GM18511 (cell line): Measurements from ENCODE around the gene NKX6-2.

Experiments
- ATAC-seq: cut with Tn5 transposase; IDR thresholded peaks from one replicate; pipeline ENCODE4 v1.9.1; 2021; ENCODE audit warnings: mild to moderate bottlenecking, moderate library complexity; ENCODE audit not compliant: unreplicated experiment

Gene NKX6-2

DNA sequence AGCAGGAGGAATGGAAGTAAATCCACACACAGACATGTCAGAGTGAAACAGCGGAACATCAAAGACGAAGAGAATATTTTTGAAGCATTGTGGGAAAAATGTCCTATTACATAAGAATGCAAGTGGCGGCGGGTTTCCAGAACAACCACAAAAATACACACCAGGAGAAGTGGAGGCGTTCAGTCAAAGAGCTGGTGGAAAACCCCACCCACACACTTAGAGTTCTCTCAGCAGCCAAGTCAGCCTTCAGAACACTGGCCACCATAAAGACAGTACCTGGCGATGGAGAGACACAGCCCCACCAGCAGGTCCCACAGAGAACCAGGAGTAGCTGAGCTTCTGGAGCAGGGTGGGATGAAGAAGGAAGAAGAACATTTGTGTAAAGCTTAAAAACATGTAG, 23.7 kb downstream of the NKX6-2 start:
- no peak for ATAC-seq

GRCh38 chr10:132761395-132762060, 24.4 kb downstream of the NKX6-2 start:
- no peak for ATAC-seq

DNA sequence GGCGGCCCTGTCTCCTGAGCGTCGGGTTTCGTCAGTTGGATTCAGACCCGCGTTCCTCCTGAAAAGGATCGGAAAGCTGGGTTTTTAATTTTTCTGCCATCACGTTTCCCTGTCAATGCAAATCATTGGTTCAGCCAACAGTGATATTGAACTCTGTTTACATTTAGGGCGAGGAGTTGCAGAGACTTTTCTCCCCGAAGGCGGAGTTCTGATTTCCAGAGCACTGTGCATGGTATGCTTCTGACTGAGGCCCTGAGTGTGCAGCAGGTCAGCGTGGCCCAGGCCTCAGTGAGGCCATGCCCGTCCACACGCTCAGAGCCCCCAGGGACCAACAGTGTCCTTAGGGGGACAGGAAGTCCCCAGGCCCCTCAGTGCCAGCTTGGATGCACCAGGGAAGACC, 27.1 kb downstream of the NKX6-2 start:
- ATAC-seq, result no peak

DNA sequence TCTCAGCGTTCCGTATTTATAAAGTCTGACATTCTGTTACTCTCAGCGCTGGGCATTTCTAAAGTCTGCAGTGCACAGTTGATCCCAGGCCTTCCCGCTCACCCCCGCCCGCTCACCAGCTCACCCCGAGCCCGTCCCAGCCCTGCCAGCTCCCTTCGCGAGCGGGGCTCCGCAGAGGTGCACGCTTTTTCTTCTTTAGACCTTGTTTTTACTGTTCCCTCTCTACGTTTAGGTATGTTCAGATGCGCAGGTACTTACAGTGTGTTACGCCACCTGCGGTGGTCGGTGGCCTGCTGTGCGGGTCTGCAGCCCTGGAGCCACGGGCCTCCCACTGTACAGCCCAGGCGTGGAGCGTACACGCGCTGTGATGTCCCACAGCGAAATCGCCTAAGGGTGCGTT, 28.8 kb downstream of the NKX6-2 start:
- ATAC-seq, result no peak

DNA sequence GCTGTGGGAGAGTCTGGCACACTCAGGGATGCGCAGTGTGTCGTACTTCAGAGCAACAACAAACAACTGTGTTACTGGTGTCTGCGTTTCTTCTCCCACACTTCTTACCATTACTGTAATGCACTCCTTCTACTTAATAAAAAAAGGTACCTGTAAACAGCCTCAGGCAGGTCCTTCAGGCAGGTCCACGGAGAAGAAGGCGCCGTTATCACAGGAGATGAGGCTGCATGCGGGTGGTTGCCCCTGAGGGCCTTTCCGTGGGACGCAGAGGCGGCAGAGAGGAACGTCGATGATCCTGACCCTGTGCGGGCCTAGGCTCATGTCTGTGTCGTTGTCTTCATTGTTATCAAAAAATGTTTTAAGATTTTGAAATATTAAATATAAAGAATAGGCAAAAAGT, 29.4 kb downstream of the NKX6-2 start:
- ATAC-seq, result no peak

DNA sequence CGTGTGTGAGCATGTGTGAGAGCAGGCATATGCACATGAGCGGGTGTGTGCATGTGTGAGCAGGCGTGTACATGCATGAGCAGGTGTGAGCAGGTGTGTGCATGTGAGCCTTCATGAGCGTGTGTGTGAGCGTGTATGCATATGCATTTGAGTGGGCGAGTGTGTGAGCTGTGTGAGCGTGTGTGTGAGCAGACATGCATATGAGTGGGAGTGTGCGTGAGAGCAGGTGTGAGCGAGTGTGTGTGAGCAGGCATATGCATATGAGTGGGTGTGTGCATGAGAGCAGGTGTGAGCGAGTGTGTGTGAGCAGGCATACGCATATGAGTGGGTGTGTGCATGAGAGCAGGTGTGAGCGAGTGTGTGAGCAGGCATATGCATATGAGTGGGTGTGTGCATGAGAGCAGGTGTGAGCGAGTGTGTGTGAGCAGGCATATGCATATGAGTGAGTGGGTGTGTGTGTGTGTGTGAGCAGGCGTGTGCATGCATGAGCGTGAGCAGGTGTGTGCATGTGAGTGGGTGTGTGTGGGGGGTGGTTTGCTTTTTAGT, 30.7 kb downstream of the NKX6-2 start:
- ATAC-seq, result no peak

DNA sequence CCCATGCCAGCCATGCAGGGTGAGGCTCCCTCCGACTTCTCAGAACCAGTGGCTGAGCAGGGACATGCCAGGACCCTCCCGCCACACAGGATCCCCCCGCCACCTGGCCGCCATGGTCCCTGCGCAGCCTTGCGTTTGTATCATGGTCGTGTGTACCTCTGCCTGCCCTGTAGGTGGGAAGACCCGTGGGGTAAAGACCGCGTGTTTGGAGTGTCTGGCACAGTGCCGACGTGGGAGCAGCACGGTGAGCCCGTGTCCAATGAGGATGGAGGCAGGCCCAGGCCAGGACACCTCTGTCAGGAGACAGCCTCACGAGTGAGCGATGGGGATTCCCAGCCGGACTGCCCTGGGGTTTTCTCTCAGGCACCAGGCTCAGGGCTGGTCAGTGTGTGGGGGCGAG, 31.9 kb downstream of the NKX6-2 start:
- ATAC-seq, result no peak

DNA sequence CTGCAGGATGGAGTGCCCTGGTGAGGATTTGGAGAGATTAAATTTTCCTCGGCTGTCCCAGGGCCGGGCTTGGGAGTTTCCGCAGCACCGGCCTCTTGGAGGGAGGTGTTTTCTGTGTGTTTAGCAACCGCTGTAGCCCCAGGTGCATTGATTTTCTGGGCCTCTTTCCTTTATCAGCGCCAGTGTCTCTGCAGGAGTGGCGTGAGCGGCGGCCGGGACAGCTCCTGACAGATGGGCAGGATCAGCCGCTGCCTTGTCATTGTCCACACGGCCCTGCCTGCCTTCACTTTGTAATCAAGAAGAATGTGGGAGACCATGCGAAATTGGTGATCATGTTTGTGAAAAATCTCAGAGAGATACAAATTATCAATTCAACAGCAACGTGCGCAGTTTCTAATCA, 32.4 kb downstream of the NKX6-2 start:
- ATAC-seq, result no peak

DNA sequence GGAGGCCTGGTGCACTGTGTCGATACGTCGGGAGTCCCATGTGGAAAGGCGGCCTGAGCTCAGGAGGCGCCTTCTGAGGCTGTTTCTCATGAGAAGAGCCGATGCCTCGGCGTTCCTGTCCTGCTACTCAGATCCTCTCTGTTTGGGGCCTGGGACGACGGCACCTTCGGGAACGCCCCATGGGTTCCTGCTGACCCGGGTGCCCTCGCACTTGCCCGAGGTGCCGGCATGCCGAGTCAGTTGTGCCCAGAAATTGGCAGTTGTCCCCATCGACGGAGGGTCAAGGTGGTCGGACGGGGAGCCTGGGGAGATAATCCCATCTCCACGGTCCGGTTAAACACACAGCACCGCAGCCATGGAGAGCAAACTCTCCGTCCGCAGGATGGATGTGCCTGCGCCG, 33.0 kb downstream of the NKX6-2 start:
- no peak for ATAC-seq

DNA sequence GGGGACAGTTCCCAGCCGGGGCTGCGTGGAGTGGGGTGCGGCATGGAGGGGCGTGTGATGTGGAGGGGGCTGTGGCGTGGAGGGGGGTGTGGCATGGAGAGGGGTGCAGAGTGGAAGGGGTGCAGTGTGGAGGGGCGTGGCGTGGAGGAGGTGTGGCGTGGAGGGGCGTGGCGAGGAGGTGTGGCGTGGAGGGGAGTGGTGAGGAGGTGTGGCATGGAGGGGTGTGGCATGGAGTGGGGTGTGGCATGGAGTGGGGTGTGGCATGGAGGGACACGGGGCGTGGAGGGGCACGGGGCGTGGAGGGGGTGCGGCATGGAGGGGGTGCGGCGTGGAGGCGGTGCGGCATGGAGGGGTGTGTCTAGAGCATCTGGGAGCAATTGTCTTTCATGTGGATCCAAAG, 33.6 kb downstream of the NKX6-2 start:
- no peak for ATAC-seq

- ATAC-seq, result no peak
Measured at GRCh38 chr10:132750936-132751335, 35.0 kb downstream of the NKX6-2 start.

GRCh38 chr10:132749371-132749795, 36.6 kb downstream of the NKX6-2 start:
- ATAC-seq, result no peak

DNA sequence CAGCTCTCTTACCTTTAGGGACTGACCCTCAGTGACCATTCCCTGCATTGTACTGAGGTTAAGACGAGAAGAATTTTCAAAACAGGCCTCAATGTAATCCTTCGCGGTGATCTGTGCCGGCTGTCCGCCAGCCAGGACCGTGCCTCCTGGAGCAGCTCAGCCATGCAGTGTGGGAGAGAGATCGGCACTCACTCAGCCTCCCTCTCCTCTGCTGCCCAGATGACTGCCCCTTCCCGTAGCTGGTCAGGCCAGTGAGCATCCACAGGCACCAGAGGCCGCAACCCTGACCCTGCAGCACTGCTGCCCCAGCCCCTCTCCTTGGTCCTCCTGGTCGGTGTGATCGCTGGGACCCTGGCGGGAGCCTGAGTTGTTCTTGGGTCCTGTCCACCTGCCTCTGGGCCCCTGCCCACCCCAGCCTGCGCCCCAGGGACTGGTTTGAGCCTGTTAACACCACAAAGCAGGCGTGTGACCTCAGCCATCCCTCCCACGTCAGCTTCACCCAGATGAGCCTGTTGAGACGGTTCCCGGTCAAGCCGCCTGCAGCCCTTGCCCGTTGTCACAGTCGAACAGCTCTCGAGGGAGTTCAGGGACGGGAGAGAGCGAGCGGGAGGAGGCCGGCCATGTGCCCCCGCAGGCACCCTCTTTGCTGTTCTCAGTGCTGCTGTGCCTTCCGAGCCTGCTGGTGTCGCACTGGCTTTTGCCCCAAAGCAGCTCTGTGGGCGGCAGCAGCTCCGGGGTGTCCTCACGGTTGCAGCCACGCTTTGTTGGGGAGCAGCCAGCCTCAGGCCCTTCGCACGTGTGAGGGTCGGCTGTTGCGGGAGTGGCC, 37.2 kb downstream of the NKX6-2 start:
- no peak for ATAC-seq

GRCh38 chr10:132748135-132748534, 37.8 kb downstream of the NKX6-2 start:
- no peak for ATAC-seq

GRCh38 chr10:132746801-132747625, 38.9 kb downstream of the NKX6-2 start:
- no peak for ATAC-seq

DNA sequence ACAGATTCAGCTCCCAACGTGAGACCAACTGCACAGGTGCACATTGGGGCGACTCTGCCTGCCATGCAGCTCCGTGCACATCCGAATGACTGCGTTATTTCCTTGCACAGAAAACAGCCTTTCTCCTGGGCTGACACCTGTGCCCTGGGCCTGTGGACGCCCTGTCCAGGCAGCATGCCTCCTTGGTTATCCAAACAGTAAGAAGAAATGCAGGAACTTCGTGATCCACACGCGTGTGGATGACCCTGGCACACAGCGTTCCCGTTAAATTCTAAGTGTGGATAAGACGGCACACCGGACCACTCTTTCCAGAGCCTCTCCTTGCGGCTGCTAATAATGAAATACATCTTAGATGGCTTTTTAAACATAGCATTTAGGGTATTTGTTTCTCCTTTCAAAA, 39.6 kb downstream of the NKX6-2 start:
- no peak for ATAC-seq

- no peak for ATAC-seq
Measured at GRCh38 chr10:132745971-132746370, 40.0 kb downstream of the NKX6-2 start.

DNA sequence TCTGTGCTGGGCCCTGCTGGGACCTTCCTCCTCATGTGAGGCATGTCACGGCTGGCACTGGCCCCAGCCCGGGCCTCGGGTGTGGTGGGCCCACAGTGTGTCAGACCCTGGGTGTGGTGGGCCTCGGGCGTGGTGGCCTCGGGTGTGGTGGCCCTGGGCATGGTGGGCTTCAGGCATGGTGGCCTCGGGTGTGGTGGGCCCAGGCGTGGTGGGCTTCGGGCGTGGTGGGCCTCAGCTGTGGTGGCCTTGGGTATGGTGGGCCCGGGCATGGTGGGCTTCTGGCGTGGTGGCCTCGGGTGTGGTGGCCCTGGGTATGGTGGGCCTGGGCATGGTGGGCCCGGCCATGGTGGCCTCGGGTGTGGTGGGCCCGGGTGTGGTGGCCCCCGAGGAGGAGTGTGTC, 40.4 kb downstream of the NKX6-2 start:
- no peak for ATAC-seq

- no peak for ATAC-seq
Measured at GRCh38 chr10:132744839-132745238, 41.1 kb downstream of the NKX6-2 start.

DNA sequence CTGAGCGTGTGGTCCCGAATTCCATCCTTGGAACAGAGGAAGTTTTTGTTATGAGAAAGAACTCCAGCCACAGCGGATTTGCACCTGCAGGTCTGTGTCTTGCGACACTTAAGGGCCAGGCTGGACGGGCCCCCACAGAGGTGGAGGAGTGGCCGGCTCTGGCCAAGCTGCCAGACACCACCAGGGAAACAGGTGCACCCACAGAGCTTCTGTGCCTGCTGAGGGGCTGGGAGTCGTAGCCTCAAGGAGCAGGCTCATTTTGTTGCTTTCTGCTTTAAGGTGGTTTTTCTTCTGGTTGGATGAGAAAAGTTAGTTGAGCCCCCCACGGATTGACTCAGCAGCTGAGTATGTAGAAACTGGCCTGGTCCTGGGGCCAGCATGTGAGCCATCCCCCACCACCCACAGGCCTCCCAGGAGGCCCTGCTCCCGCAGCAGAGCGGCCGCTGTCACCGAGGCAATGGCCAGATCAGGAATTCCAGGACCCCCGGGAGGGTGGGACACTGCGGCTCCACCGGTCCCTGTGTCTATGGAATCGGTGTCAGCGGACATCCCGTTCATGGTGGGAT, 41.9 kb downstream of the NKX6-2 start:
- no peak for ATAC-seq
